HEK293 (cell line): ENCODE data around the gene PAK4.

Experiments used
- CTCF ChIA-PET: fragments of 350-600 bp; formaldehyde crosslinking; extraction: SDS; loops from one replicate; lab custom pipeline; 2021; ENCODE audit warnings: antibody characterized with exemption; lab: Yijun Ruan, JAX
- POLR2A ChIA-PET: fragments of 300-600 bp; formaldehyde crosslinking; extraction: SDS; loops from one replicate; lab custom pipeline; 2020; ENCODE audit warnings: antibody characterized with exemption, inconsistent platforms; lab: Yijun Ruan, JAX
- H3K27ac ChIP-seq: fragments of 200-500 bp; sonication (Bioruptor generic); 2 replicates; pipeline ENCODE4 v1.5.1; 2014; ENCODE audit warnings: low read depth, low read length, control low read depth, inconsistent platforms; ENCODE audit errors: extremely low read depth
- H3K36me3 ChIP-seq, 2 experiments: fragments of 200-500 bp in 1 of 2; sonication (Bioruptor generic) in 1 of 2; 1 replicate in 1 of 2; 2 replicates in 1 of 2; pipeline ENCODE4 v1.5.1; 2014 to 2017; ENCODE audit warnings: inconsistent platforms in 2 of 2, low read length in 2 of 2; ENCODE audit not compliant: control insufficient read depth in 2 of 2, insufficient read depth in 1 of 2
- H3K4me1 ChIP-seq: fragments of 200-500 bp; sonication (Bioruptor generic); 2 replicates; pipeline ENCODE4 v1.5.1; 2014; ENCODE audit warnings: mild to moderate bottlenecking, low read length, inconsistent platforms; ENCODE audit not compliant: control insufficient read depth, insufficient read depth
- H3K4me3 ChIP-seq: 2 replicates; pipeline ENCODE4 v1.5.1; 2011; ENCODE audit warnings: low read depth, mild to moderate bottlenecking, control low read depth, low read length, moderate library complexity
- H3K9me3 ChIP-seq: fragments of 200-500 bp; sonication (Bioruptor generic); 2 replicates; pipeline ENCODE4 v1.5.1; 2014; ENCODE audit warnings: low read depth, low read length, inconsistent platforms; ENCODE audit not compliant: control insufficient read depth, insufficient read depth
- EGR2 ChIP-seq: fragments of 450-650 bp; formaldehyde crosslinking; IDR thresholded peaks from 2 replicates; pipeline ENCODE4 v1.5.1; 2016; ENCODE audit warnings: low read depth, missing biosample characterization, missing genetic modification characterization
- GLIS1 ChIP-seq: fragments of 450-650 bp; formaldehyde crosslinking; IDR thresholded peaks from 2 replicates; pipeline ENCODE4 v1.5.1; 2016; ENCODE audit warnings: missing biosample characterization, missing genetic modification characterization
- IKZF3 ChIP-seq: fragments of 450-650 bp; IDR thresholded peaks from 2 replicates; pipeline ENCODE4 v1.5.0; 2018; ENCODE audit warnings: missing biosample characterization, mild to moderate bottlenecking, missing genetic modification characterization, moderate library complexity
- KLF1 ChIP-seq: fragments of 450-650 bp; formaldehyde crosslinking; IDR thresholded peaks from 2 replicates; pipeline ENCODE4 v1.5.1; 2016; ENCODE audit warnings: missing biosample characterization, missing genetic modification characterization
- KLF10 ChIP-seq: fragments of 450-650 bp; IDR thresholded peaks from 2 replicates; pipeline ENCODE4 v1.5.1; 2018; ENCODE audit warnings: missing biosample characterization, mild to moderate bottlenecking, missing genetic modification characterization
- KLF8 ChIP-seq: fragments of 450-650 bp; formaldehyde crosslinking; IDR thresholded peaks from 2 replicates; pipeline ENCODE4 v1.5.1; 2016; ENCODE audit warnings: missing biosample characterization, missing genetic modification characterization
- OSR2 ChIP-seq: fragments of 450-650 bp; formaldehyde crosslinking; IDR thresholded peaks from 2 replicates; pipeline ENCODE4 v1.5.1; 2016; ENCODE audit warnings: missing biosample characterization, missing genetic modification characterization
- SALL2 ChIP-seq: fragments of 450-650 bp; formaldehyde crosslinking; IDR thresholded peaks from 2 replicates; pipeline ENCODE4 v1.5.0; 2017; ENCODE audit warnings: missing biosample characterization, mild to moderate bottlenecking, missing genetic modification characterization, borderline replicate concordance
- SP3 ChIP-seq: fragments of 450-650 bp; formaldehyde crosslinking; IDR thresholded peaks from 2 replicates; pipeline ENCODE4 v1.5.1; 2016; ENCODE audit warnings: missing biosample characterization, missing genetic modification characterization
- YY2 ChIP-seq: fragments of 450-650 bp; formaldehyde crosslinking; IDR thresholded peaks from 2 replicates; pipeline ENCODE4 v1.5.1; 2016; ENCODE audit warnings: missing biosample characterization, missing genetic modification characterization
- ZBTB17 ChIP-seq: fragments of 450-650 bp; formaldehyde crosslinking; IDR thresholded peaks from 2 replicates; pipeline ENCODE4 v1.5.1; 2016; ENCODE audit warnings: missing biosample characterization, missing genetic modification characterization
- ZBTB21 ChIP-seq: fragments of 450-650 bp; formaldehyde crosslinking; IDR thresholded peaks from 2 replicates; pipeline ENCODE4 v1.5.1; 2017; ENCODE audit warnings: missing biosample characterization, missing genetic modification characterization
- ZEB2 ChIP-seq: fragments of 450-650 bp; formaldehyde crosslinking; IDR thresholded peaks from 2 replicates; pipeline ENCODE4 v1.5.1; 2016; ENCODE audit warnings: missing biosample characterization, missing genetic modification characterization
- ZFHX2 ChIP-seq: fragments of 450-650 bp; formaldehyde crosslinking; conservative IDR thresholded peaks from 2 replicates; pipeline ENCODE4 v1.5.1; 2016; ENCODE audit warnings: missing biosample characterization, missing genetic modification characterization
- ZIC2 ChIP-seq: fragments of 450-650 bp; formaldehyde crosslinking; IDR thresholded peaks from 2 replicates; pipeline ENCODE4 v1.5.1; 2016; ENCODE audit warnings: missing biosample characterization, missing genetic modification characterization
- ZNF16 ChIP-seq: fragments of 450-650 bp; formaldehyde crosslinking; IDR thresholded peaks from 2 replicates; pipeline ENCODE4 v1.5.1; 2016; ENCODE audit warnings: low read depth, missing biosample characterization, missing genetic modification characterization
- ZNF169 ChIP-seq: fragments of 450-650 bp; formaldehyde crosslinking; IDR thresholded peaks from 2 replicates; pipeline ENCODE4 v1.5.1; 2016; ENCODE audit warnings: missing biosample characterization, missing genetic modification characterization
- ZNF391 ChIP-seq: fragments of 450-650 bp; formaldehyde crosslinking; IDR thresholded peaks from 2 replicates; pipeline ENCODE4 v1.5.1; 2016; ENCODE audit warnings: low read depth, missing biosample characterization, missing genetic modification characterization, borderline replicate concordance
- ZNF600 ChIP-seq: fragments of 450-650 bp; formaldehyde crosslinking; IDR thresholded peaks from 2 replicates; pipeline ENCODE4 v1.5.1; 2016; ENCODE audit warnings: missing biosample characterization, missing genetic modification characterization
- ZNF629 ChIP-seq: fragments of 450-650 bp; formaldehyde crosslinking; IDR thresholded peaks from 2 replicates; pipeline ENCODE4 v1.5.1; 2017; ENCODE audit warnings: missing biosample characterization, missing genetic modification characterization
- TF ChIP-seq, protein P1 (sequence below): fragments of 450-650 bp; formaldehyde crosslinking; IDR thresholded peaks from 2 replicates; pipeline ENCODE4 v1.5.1; 2016; ENCODE audit warnings: missing biosample characterization, missing genetic modification characterization
- TF ChIP-seq, protein P2 (sequence below): IDR thresholded peaks from 2 replicates; pipeline ENCODE4 v1.6.1; 2011; ENCODE audit warnings: mild to moderate bottlenecking, low read depth, low read length, borderline replicate concordance
- TF ChIP-seq, protein P3 (sequence below): fragments of 450-650 bp; formaldehyde crosslinking; IDR thresholded peaks from 2 replicates; pipeline ENCODE4 v1.5.1; 2016; ENCODE audit warnings: missing biosample characterization, missing genetic modification characterization
- TF ChIP-seq, protein P4 (sequence below): fragments of 450-650 bp; formaldehyde crosslinking; IDR thresholded peaks from 2 replicates; pipeline ENCODE4 v1.5.1; 2016; ENCODE audit warnings: missing biosample characterization, missing genetic modification characterization

PAK4 gene

DNA sequence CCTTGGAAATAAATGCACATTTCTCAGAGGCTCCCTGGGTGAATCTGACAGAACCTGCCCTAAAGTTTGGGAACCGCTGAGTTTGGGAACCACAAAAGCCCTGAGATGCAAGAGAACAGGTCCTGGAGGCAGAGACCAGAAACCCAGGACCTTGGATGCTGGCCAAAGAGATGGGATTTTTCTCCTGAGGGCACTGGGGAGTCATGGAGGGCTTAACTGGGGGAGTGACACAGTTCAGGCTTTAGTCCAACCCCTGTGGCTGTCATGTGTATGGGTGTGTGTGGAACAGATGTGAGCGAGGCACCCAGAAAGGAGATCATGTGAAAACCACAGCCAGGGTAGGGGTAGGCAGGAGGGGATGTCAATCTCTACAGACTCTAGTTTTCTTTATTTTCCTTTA, 67.3 kb downstream of the PAK4 start:
- Histone ChIP-seq H3K27ac (no peak overlapping the region), H3K36me3 (no peaks in the 10 kb centered on the region), H3K4me3 (no peak overlapping the region), H3K9me3 (no peaks in the 10 kb centered on the region), H3K4me1 (0 out of 2 replicates have a peak, but pooled peaks cover 4% of the 10 kb centered on the region)
- TF ChIP-seq ZNF600 (tag by site-specific recombination) (peak; percentile 97), ZNF629 (tag by site-specific recombination) (no peak), ZNF16 (tag by site-specific recombination) (peak; percentile 92)
- POLR2A ChIA-PET, result no interaction called here
- CTCF ChIA-PET, result interaction anchor here (0.7 to 2.0 kb wide), 2 partner anchors 19 to 225 kb away, joined by 3 to 9 read pairs; no protein-coding TSS in a partner anchor

DNA sequence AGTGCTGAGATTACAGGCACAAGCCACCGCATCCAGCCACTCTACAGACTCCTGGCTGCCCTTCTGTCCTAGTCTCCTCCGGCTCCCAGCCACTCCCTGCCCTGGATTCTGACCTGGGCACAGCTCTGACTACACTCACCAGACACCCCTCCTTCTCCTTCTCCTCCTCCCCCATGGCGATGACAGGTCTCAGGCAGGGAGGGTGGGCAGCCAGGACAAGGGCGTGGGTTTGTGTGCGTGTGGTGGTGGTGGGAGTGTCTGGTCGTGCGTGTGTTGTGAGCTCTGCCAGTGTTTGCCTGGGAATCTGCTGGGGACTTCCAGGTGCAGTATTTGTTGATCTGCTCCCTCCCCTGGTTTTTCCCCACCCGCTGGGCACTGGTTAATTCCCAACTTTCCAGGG, 68.2 kb downstream of the PAK4 start:
- Histone ChIP-seq H3K36me3 (no peaks in the 10 kb centered on the region), H3K4me1 (0 out of 2 replicates have a peak, but pooled peaks cover 4% of the 10 kb centered on the region), H3K4me3 (no peak overlapping the region), H3K9me3 (no peaks in the 10 kb centered on the region), H3K27ac (no peak overlapping the region)
- CTCF ChIA-PET, result interaction anchor here (0.6 to 1.9 kb wide), 9 partner anchors 18 to 785 kb away, joined by 3 to 6 read pairs (median 4); no protein-coding TSS in a partner anchor
- POLR2A ChIA-PET, result interaction anchor here (0.6 kb wide), 1 partner anchor 85 kb away, joined by 4 read pairs; no protein-coding TSS in a partner anchor
- no peak for TF ChIP-seq KLF10 (tag by site-specific recombination)
- TF ChIP-seq ZIC2 (tag by site-specific recombination), result peak; percentile 7; the same call in 1 of the 2 replicates
- no peak for TF ChIP-seq YY2 (tag by site-specific recombination)
- TF ChIP-seq SP3, result no peak
- TF ChIP-seq, protein P1, sequence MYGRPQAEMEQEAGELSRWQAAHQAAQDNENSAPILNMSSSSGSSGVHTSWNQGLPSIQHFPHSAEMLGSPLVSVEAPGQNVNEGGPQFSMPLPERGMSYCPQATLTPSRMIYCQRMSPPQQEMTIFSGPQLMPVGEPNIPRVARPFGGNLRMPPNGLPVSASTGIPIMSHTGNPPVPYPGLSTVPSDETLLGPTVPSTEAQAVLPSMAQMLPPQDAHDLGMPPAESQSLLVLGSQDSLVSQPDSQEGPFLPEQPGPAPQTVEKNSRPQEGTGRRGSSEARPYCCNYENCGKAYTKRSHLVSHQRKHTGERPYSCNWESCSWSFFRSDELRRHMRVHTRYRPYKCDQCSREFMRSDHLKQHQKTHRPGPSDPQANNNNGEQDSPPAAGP (tag by site-specific recombination), result peak; percentile 97
- peak; percentile 98 for TF ChIP-seq EGR2 (tag by site-specific recombination)
- no peak for TF ChIP-seq SALL2 (tag by site-specific recombination)
- peak; percentile 62 for TF ChIP-seq ZBTB17 (tag by site-specific recombination)
- TF ChIP-seq ZFHX2 (tag by site-specific recombination), result peak; percentile 95
- TF ChIP-seq, protein P2, sequence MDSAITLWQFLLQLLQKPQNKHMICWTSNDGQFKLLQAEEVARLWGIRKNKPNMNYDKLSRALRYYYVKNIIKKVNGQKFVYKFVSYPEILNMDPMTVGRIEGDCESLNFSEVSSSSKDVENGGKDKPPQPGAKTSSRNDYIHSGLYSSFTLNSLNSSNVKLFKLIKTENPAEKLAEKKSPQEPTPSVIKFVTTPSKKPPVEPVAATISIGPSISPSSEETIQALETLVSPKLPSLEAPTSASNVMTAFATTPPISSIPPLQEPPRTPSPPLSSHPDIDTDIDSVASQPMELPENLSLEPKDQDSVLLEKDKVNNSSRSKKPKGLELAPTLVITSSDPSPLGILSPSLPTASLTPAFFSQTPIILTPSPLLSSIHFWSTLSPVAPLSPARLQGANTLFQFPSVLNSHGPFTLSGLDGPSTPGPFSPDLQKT, result no peak
- peak; percentile 95 for TF ChIP-seq KLF1
- TF ChIP-seq GLIS1 (tag by site-specific recombination), result peak; percentile 48; the same call in 1 of the 2 replicates
- no peak for TF ChIP-seq ZNF391
- TF ChIP-seq ZEB2, result no peak
- TF ChIP-seq ZNF169 (tag by site-specific recombination), result no peak

DNA sequence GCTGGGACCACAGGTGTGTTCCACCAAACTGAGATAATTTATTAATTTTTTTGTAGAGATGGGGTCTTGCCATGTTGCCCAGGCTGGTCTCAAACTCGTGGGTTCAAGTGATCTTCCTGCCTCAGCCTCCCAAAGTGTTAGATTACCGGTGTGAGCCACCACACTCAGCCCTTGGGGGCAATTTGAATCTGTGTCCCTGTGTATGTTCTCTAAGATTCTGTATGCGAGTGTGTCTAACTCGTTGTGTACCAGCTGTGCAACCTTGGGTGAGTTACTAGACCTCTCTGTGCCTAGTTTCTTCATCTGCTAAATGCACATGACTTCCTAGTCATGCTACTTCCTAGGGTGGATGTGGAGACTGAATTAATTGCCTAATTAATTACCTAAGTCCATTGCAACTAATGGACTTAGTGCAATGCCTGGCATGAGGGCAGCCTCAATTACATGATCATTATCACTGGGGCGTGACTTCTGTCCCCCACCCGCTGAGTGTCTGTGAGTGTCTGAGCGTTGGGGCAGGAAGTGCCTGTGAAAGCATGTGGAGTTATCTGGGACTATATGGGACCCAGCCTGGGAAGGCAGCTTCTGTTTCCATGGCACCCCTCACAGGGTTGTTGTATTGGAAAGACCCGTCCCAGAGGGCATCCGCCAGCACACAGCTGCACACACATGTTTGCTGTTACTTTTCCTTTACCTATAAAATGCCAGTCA, 69.4 kb downstream of the PAK4 start:
- ChIA-PET CTCF (interaction anchor here (1.1 to 1.9 kb wide), 6 partner anchors 8 to 143 kb away, joined by 4 to 6 read pairs (median 5); no protein-coding TSS in a partner anchor), POLR2A (interaction anchor here (0.9 kb wide), 1 partner anchor 147 kb away, joined by 4 read pairs; the partner anchor contains the start of gene SAMD4B)
- Histone ChIP-seq H3K36me3 (no peaks in the 10 kb centered on the region), H3K4me3 (no peak overlapping the region), H3K4me1 (0 out of 2 replicates have a peak, but pooled peaks cover 4% of the 10 kb centered on the region), H3K27ac (no peak overlapping the region), H3K9me3 (no peaks in the 10 kb centered on the region)
- TF ChIP-seq OSR2 (tag by site-specific recombination) (peak; percentile 39; the same call in 1 of the 2 replicates), IKZF3 (tag by site-specific recombination) (peak; percentile 52; the same call in 1 of the 2 replicates), KLF8 (tag by site-specific recombination) (0 out of 2 replicates have a peak, but pooled peaks have one; percentile 28), ZIC2 (tag by site-specific recombination) (peak; percentile 83), ZBTB21 (tag by site-specific recombination) (0 out of 2 replicates have a peak, but pooled peaks have one; percentile 19)
- TF ChIP-seq, protein P3, sequence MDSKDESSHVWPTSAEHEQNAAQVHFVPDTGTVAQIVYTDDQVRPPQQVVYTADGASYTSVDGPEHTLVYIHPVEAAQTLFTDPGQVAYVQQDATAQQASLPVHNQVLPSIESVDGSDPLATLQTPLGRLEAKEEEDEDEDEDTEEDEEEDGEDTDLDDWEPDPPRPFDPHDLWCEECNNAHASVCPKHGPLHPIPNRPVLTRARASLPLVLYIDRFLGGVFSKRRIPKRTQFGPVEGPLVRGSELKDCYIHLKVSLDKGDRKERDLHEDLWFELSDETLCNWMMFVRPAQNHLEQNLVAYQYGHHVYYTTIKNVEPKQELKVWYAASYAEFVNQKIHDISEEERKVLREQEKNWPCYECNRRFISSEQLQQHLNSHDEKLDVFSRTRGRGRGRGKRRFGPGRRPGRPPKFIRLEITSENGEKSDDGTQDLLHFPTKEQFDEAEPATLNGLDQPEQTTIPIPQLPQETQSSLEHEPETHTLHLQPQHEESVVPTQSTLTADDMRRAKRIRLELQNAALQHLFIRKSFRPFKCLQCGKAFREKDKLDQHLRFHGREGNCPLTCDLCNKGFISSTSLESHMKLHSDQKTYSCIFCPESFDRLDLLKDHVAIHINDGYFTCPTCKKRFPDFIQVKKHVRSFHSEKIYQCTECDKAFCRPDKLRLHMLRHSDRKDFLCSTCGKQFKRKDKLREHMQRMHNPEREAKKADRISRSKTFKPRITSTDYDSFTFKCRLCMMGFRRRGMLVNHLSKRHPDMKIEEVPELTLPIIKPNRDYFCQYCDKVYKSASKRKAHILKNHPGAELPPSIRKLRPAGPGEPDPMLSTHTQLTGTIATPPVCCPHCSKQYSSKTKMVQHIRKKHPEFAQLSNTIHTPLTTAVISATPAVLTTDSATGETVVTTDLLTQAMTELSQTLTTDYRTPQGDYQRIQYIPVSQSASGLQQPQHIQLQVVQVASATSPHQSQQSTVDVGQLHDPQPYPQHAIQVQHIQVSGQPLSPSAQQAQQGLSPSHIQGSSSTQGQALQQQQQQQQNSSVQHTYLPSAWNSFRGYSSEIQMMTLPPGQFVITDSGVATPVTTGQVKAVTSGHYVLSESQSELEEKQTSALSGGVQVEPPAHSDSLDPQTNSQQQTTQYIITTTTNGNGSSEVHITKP (tag by site-specific recombination), result peak; percentile 62
- TF ChIP-seq, protein P4, sequence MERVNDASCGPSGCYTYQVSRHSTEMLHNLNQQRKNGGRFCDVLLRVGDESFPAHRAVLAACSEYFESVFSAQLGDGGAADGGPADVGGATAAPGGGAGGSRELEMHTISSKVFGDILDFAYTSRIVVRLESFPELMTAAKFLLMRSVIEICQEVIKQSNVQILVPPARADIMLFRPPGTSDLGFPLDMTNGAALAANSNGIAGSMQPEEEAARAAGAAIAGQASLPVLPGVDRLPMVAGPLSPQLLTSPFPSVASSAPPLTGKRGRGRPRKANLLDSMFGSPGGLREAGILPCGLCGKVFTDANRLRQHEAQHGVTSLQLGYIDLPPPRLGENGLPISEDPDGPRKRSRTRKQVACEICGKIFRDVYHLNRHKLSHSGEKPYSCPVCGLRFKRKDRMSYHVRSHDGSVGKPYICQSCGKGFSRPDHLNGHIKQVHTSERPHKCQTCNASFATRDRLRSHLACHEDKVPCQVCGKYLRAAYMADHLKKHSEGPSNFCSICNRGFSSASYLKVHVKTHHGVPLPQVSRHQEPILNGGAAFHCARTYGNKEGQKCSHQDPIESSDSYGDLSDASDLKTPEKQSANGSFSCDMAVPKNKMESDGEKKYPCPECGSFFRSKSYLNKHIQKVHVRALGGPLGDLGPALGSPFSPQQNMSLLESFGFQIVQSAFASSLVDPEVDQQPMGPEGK (tag by site-specific recombination), result peak; percentile 59; the same call in 1 of the 2 replicates
